OCI-LY3 (cell line): ENCODE results near the gene IL1RN.
A peak's percentile ranks its signal among the peaks of the same experiment; 100 is the strongest.

Source experiments
- H2AFZ ChIP-seq: fragments of 200-600, 300-600 bp; shearing (Covaris generic); 2 replicates; pipeline ENCODE4 v1.6.0; 2014; ENCODE audit warnings: antibody characterized with exemption, low read depth, low read length
- H3K27ac ChIP-seq: fragments of 200-600, 300-600 bp; sonication (generic); 2 replicates; pipeline ENCODE4 v1.5.1; 2014; ENCODE audit warnings: mild to moderate bottlenecking, low read length, moderate library complexity, mixed read lengths
- H3K27me3 ChIP-seq: fragments of 200-600, 300-600 bp; sonication (generic); 2 replicates; pipeline ENCODE4 v1.6.1; 2014; ENCODE audit warnings: low read depth, low read length, mixed read lengths
- H3K36me3 ChIP-seq: fragments of 200-600, 300-600 bp; sonication (generic); replicated peaks from 2 replicates; pipeline ENCODE3; 2014; ENCODE audit warnings: low read depth, low read length, mixed read lengths
- H3K4me1 ChIP-seq: fragments of 300-600, 200-600 bp; sonication (generic); 2 replicates; pipeline ENCODE4 v1.6.1; 2014; ENCODE audit warnings: low read length, mixed read lengths
- H3K4me2 ChIP-seq: fragments of 200-600, 300-600 bp; sonication (generic); 2 replicates; pipeline ENCODE4 v1.6.1; 2014; ENCODE audit warnings: low read length, mixed read lengths
- H3K4me3 ChIP-seq: fragments of 300-600, 200-600 bp; sonication (generic); 2 replicates; pipeline ENCODE4 v1.5.1; 2014; ENCODE audit warnings: antibody characterized with exemption, mild to moderate bottlenecking, low read length, moderate library complexity
- H3K79me2 ChIP-seq: fragments of 300-600, 200-600 bp; shearing (Covaris generic); 2 replicates; pipeline ENCODE4 v1.6.1; 2014; ENCODE audit warnings: mild to moderate bottlenecking, low read length, mixed read lengths
- H3K9ac ChIP-seq: fragments of 300-600, 200-600 bp; shearing (Covaris generic); 2 replicates; pipeline ENCODE4 v1.6.0; 2014; ENCODE audit warnings: mild to moderate bottlenecking, low read length, moderate library complexity
- H3K9me3 ChIP-seq: fragments of 200-600, 300-600 bp; shearing (Covaris generic); 2 replicates; pipeline ENCODE4 v1.6.1; 2014; ENCODE audit warnings: low read length, mixed read lengths; ENCODE audit not compliant: insufficient read depth
- H4K20me1 ChIP-seq: fragments of 200-600, 300-600 bp; sonication (generic); 2 replicates; pipeline ENCODE4 v1.6.1; 2016; ENCODE audit warnings: low read length, mixed read lengths; ENCODE audit not compliant: insufficient read depth
- EZH2phosphoT487 ChIP-seq: fragments of 200-600 bp; shearing (Covaris generic); IDR thresholded peaks from 2 replicates; pipeline ENCODE4 v1.6.1; 2018; ENCODE audit warnings: antibody characterized with exemption, mixed run types, low read depth
- TF ChIP-seq, protein P1 (sequence below): fragments of 200-600, 300-600 bp; sonication (generic); IDR thresholded peaks from 2 replicates; pipeline ENCODE4 v1.5.1; 2014; ENCODE audit warnings: antibody characterized with exemption, low read length, low read depth

The IL1RN gene

DNA sequence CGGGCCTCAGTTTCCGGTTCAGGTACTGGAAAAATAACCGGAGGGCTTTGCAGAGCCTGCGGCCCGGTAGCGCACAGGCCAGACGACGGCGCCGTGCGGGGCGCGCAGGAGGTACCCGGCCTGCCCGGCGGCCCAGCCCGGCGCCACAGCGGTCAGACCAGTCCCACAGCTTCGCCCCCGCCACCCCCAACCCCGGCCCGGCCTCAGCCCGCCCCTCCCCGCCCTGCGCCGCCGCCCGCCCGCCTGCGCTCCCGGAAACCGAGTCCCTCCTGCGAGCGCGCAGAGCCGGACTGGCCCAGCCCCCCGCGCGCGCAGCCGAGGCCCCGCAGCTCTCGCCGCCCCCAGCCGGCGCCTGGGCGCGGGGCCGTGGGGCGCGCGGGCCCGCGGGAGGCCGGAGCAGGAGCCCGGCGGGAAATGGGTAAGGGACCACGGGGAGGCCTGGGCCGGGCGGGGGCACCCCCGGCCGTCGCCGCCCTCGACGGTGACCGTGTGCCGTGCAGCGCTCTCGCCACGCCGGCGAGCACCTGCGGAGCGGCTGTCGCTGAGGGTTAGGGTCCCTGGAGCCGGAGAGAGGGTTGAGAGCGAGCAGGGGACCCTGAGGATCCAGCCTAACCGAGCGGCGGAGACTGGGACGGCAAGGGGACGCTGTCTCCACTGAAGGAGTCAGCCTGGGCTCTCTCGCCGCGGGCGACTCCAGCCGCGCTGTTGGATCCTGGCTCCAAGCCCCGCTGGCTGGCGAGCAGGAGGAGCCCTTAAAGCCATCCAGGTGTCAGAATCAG is 29.9 kb downstream of the IL1RN start:
- Histone ChIP-seq H3K4me2 (peak overlapping the region; percentile 69), H4K20me1 (no peaks in the 10 kb centered on the region), H3K36me3 (no peaks in the 10 kb centered on the region), H3K79me2 (no peaks in the 10 kb centered on the region), H3K9ac (peak overlapping the region; percentile 13; the same call in 1 of the 2 replicates), H3K4me1 (0 out of 2 replicates have a peak, but pooled peaks cover 8% of the 10 kb centered on the region), H2AFZ (peak overlapping the region; percentile 67), H3K9me3 (no peaks in the 10 kb centered on the region), H3K27ac (no peak overlapping the region), H3K27me3 (peaks cover 11% of the 10 kb centered on the region; the same call in 1 of the 2 replicates), H3K4me3 (peak overlapping the region; percentile 75)
- TF ChIP-seq EZH2phosphoT487, result no peak
- TF ChIP-seq, protein P1, sequence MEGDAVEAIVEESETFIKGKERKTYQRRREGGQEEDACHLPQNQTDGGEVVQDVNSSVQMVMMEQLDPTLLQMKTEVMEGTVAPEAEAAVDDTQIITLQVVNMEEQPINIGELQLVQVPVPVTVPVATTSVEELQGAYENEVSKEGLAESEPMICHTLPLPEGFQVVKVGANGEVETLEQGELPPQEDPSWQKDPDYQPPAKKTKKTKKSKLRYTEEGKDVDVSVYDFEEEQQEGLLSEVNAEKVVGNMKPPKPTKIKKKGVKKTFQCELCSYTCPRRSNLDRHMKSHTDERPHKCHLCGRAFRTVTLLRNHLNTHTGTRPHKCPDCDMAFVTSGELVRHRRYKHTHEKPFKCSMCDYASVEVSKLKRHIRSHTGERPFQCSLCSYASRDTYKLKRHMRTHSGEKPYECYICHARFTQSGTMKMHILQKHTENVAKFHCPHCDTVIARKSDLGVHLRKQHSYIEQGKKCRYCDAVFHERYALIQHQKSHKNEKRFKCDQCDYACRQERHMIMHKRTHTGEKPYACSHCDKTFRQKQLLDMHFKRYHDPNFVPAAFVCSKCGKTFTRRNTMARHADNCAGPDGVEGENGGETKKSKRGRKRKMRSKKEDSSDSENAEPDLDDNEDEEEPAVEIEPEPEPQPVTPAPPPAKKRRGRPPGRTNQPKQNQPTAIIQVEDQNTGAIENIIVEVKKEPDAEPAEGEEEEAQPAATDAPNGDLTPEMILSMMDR, result no peak

DNA sequence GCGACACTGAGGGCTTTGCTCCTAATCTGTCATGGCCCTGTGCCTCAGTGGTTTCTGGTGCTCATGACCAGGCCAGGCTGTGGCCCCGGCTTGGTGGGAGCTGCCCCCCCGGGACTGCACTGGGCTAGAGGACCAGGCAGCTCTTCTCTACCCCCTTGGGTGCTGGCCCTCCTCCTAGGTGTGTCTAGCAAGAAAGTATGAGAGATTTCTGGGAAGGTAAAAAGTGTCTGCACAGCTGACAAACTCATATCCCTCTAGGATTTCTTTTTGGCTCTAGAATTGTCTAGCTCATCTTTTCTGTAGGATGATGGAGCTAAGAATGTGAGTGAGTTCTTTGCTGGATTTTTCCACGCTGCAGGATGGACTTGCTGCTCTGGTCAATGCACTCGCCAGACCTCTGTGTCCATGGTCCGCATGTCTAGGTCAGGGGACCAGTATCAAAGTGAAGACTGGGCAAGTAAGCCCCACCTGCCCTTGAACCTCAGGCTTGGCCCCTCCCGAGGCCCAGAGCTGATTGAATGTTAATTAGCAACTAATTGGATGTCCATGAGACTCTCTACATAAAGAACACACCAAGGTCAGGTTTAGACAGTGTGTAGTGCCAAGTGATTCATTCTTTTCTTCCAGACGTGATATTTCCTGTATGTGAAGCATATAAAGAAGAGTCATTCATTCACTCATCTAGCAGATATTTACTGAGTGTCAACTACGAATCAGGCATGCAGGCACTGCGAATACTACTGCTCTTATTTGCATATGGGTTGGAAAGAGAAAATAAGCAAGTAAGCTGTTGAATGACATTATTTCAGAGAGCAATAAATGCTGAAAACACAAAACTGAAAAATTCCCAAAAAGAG is 30.7 kb downstream of the IL1RN start:
- no peaks in the 10 kb centered on the region for H3K79me2 ChIP-seq

DNA sequence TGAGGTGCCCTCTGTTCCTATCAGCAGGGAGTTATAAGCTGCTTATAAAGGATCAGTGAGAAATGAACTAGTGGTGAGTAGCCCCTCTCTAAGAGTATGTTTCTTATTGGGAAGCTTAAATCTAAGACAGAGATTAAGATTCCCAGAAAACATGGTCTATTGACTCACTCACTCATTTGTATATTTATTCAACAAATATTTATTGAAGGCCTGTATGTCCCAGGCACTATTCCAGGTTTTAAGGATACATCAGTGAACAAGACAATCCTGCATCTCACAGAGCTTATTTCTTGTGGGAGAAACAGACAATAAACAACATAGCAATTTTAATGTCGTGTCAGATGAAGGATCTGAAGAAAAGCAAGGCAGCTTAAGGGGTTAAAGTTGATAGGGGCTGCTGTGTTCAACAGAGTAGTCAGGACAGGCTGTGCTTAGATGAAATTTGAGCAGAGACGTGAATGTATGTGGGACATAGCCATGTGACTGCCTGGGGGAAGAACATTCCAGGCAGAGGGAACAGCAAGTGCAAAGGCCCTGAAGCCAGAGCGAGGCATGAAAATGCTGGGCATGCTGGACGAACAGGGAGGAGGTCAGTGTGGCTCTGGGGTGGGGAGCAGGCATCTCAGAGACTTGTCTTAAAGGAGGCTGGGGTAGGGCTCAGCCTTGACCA is 31.6 kb downstream of the IL1RN start:
- Histone ChIP-seq H3K27ac (no peak overlapping the region), H2AFZ (no peak overlapping the region), H3K36me3 (no peaks in the 10 kb centered on the region), H3K4me2 (no peak overlapping the region), H3K4me3 (no peak overlapping the region), H3K9me3 (no peaks in the 10 kb centered on the region), H3K9ac (no peak overlapping the region), H4K20me1 (no peaks in the 10 kb centered on the region), H3K4me1 (0 out of 2 replicates have a peak, but pooled peaks cover 8% of the 10 kb centered on the region), H3K79me2 (no peaks in the 10 kb centered on the region), H3K27me3 (peaks cover 11% of the 10 kb centered on the region; the same call in 1 of the 2 replicates)
- TF ChIP-seq EZH2phosphoT487, result no peak
- TF ChIP-seq, protein P1, result no peak

More for the DNA sequence above, 30.7 kb downstream of the IL1RN start:
- Histone ChIP-seq H3K4me1 (0 out of 2 replicates have a peak, but pooled peaks cover 8% of the 10 kb centered on the region), H4K20me1 (no peaks in the 10 kb centered on the region), H3K27ac (no peak overlapping the region), H3K9me3 (no peaks in the 10 kb centered on the region), H3K36me3 (no peaks in the 10 kb centered on the region), H3K4me3 (peak overlapping the region; percentile 66), H3K27me3 (peaks cover 11% of the 10 kb centered on the region; the same call in 1 of the 2 replicates), H3K4me2 (peak overlapping the region; percentile 46), H3K9ac (no peak overlapping the region), H2AFZ (no peak overlapping the region)
- no peak for TF ChIP-seq EZH2phosphoT487
- TF ChIP-seq, protein P1, result no peak
